ENCODE data around the gene DPM1.

Gene DPM1

GRCh38 chr20:50948132-50948785 is 10.1 kb downstream of the DPM1 start:
- no peak overlapping the region for H2BK5ac ChIP-seq (ENCODE audit: low read depth, low read length, poor library complexity, severe bottlenecking)
- no peak overlapping the region for H2AK5ac ChIP-seq (ENCODE audit: low read length, severe bottlenecking)
- H3K9ac ChIP-seq (ENCODE audit: low read length): no peak overlapping the region
- no peak overlapping the region for H3K23ac ChIP-seq (ENCODE audit: low read length in 2 of 2)
- H3K9me3 ChIP-seq (ENCODE audit: control insufficient read depth, low read length): no peaks in the 10 kb centered on the region
- H2AFZ ChIP-seq (ENCODE audit: low read depth, low read length): no peak overlapping the region
- no peak overlapping the region for H3K4me3 ChIP-seq (ENCODE audit: insufficient read depth in 1 of 2, low read depth in 1 of 2, low read length in 2 of 2)
- H3K36me3 ChIP-seq (ENCODE audit: control insufficient read depth in 1 of 2, insufficient read depth in 2 of 2, low read depth in 1 of 2, low read length in 2 of 2): peaks cover 33 to 91% of the 10 kb centered on the region in 2 experiments
- H4K91ac ChIP-seq (ENCODE audit: low read length): no peak overlapping the region
- H3K4me1 ChIP-seq (ENCODE audit: control insufficient read depth, insufficient read depth, low read depth, low read length): no peaks in the 10 kb centered on the region
- H3K14ac ChIP-seq (ENCODE audit: low read length in 2 of 2): no peak overlapping the region
- no peak overlapping the region for H3K27ac ChIP-seq (ENCODE audit: low read length, poor library complexity, severe bottlenecking)
- H2BK15ac ChIP-seq (ENCODE audit: low read depth, poor library complexity, severe bottlenecking): no peak overlapping the region
- H4K8ac ChIP-seq (ENCODE audit: low read length): no peak overlapping the region
- H2BK120ac ChIP-seq (ENCODE audit: low read depth, low read length): no peak overlapping the region
- H3K79me1 ChIP-seq (replicated peaks; ENCODE audit: low read length, poor library complexity, severe bottlenecking): peaks cover 25% of the 10 kb centered on the region
- no peak overlapping the region for H3K18ac ChIP-seq (ENCODE audit: low read depth in 1 of 2, low read length in 2 of 2)
- H3K4ac ChIP-seq (ENCODE audit: low read depth in 1 of 2, low read length in 2 of 2): no peak overlapping the region
- no peak overlapping the region for H3K4me2 ChIP-seq (ENCODE audit: low read length, poor library complexity, severe bottlenecking)
- no peaks in the 10 kb centered on the region for H3K27me3 ChIP-seq (ENCODE audit: control insufficient read depth in 1 of 2, insufficient read depth in 1 of 2, low read length in 2 of 2)
- WGBS: 92% methylated on average over 1 of the region's 4 CpGs
- DNase-seq: no peak
- no peak overlapping the region for H2BK12ac ChIP-seq (ENCODE audit: low read length in 2 of 2)

- H2BK5ac ChIP-seq (ENCODE audit: low read depth, low read length, poor library complexity, severe bottlenecking): no peak overlapping the region
- H3K4me3 ChIP-seq (ENCODE audit: insufficient read depth in 1 of 2, low read depth in 1 of 2, low read length in 2 of 2): no peak overlapping the region
- no peaks in the 10 kb centered on the region for H3K9me3 ChIP-seq (ENCODE audit: control insufficient read depth, low read length)
- H3K27me3 ChIP-seq (ENCODE audit: control insufficient read depth in 1 of 2, insufficient read depth in 1 of 2, low read length in 2 of 2): no peaks in the 10 kb centered on the region
- no peak overlapping the region for H3K14ac ChIP-seq (ENCODE audit: low read length in 2 of 2)
- H3K9ac ChIP-seq (ENCODE audit: low read length): no peak overlapping the region
- H3K27ac ChIP-seq (ENCODE audit: low read length, poor library complexity, severe bottlenecking): no peak overlapping the region
- H3K4me2 ChIP-seq (ENCODE audit: low read length, poor library complexity, severe bottlenecking): no peak overlapping the region
- no peak overlapping the region for H3K23ac ChIP-seq (ENCODE audit: low read length in 2 of 2)
- peaks cover 45 to 84% of the 10 kb centered on the region in 2 experiments for H3K36me3 ChIP-seq (ENCODE audit: control insufficient read depth in 1 of 2, insufficient read depth in 2 of 2, low read depth in 1 of 2, low read length in 2 of 2)
- no peak overlapping the region for H2BK15ac ChIP-seq (ENCODE audit: low read depth, poor library complexity, severe bottlenecking)
- H3K79me1 ChIP-seq (replicated peaks; ENCODE audit: low read length, poor library complexity, severe bottlenecking): peaks cover 17% of the 10 kb centered on the region
- no peak overlapping the region for H3K18ac ChIP-seq (ENCODE audit: low read depth in 1 of 2, low read length in 2 of 2)
- H2AFZ ChIP-seq (ENCODE audit: low read depth, low read length): no peak overlapping the region
- H3K4ac ChIP-seq (ENCODE audit: low read depth in 1 of 2, low read length in 2 of 2): no peak overlapping the region
- 99% methylated on average over 7 of the region's 7 CpGs for WGBS
- no peak overlapping the region for H2AK5ac ChIP-seq (ENCODE audit: low read length, severe bottlenecking)
- no peak overlapping the region for H4K91ac ChIP-seq (ENCODE audit: low read length)
- no peak overlapping the region for H2BK12ac ChIP-seq (ENCODE audit: low read length in 2 of 2)
- no peaks in the 10 kb centered on the region for H3K4me1 ChIP-seq (ENCODE audit: control insufficient read depth, insufficient read depth, low read depth, low read length)
- no peak overlapping the region for H4K8ac ChIP-seq (ENCODE audit: low read length)
- H2BK120ac ChIP-seq (ENCODE audit: low read depth, low read length): no peak overlapping the region
- DNase-seq: no peak
These were observed 15.3 kb downstream of the DPM1 start for GRCh38 chr20:50943069-50943468.

- no peak overlapping the region for H2BK15ac ChIP-seq (ENCODE audit: low read depth, poor library complexity, severe bottlenecking)
- no peaks in the 10 kb centered on the region for H3K9me3 ChIP-seq (ENCODE audit: control insufficient read depth, low read length)
- no peak overlapping the region for H2BK5ac ChIP-seq (ENCODE audit: low read depth, low read length, poor library complexity, severe bottlenecking)
- H3K79me1 ChIP-seq (replicated peaks; ENCODE audit: low read length, poor library complexity, severe bottlenecking): peaks cover 8% of the 10 kb centered on the region
- H3K4me3 ChIP-seq (ENCODE audit: insufficient read depth in 1 of 2, low read depth in 1 of 2, low read length in 2 of 2): no peak overlapping the region
- H2AFZ ChIP-seq (ENCODE audit: low read depth, low read length): no peak overlapping the region
- H2AK5ac ChIP-seq (ENCODE audit: low read length, severe bottlenecking): no peak overlapping the region
- H3K9ac ChIP-seq (ENCODE audit: low read length): peak overlapping the region; percentile 91
- no peak overlapping the region for H2BK120ac ChIP-seq (ENCODE audit: low read depth, low read length)
- H3K4me2 ChIP-seq (ENCODE audit: low read length, poor library complexity, severe bottlenecking): no peak overlapping the region
- H2BK12ac ChIP-seq (ENCODE audit: low read length in 2 of 2): no peak overlapping the region
- peaks cover 7% of the 10 kb centered on the region for H3K4me1 ChIP-seq (ENCODE audit: control insufficient read depth, insufficient read depth, low read depth, low read length)
- 100% methylated on average over 1 of the region's 1 CpG for WGBS
- no peak overlapping the region for H4K8ac ChIP-seq (ENCODE audit: low read length)
- H3K36me3 ChIP-seq (ENCODE audit: control insufficient read depth in 1 of 2, insufficient read depth in 2 of 2, low read depth in 1 of 2, low read length in 2 of 2): peaks cover 4 to 66% of the 10 kb centered on the region in 2 experiments
- H3K4ac ChIP-seq (ENCODE audit: low read depth in 1 of 2, low read length in 2 of 2): no peak overlapping the region
- no peak overlapping the region for H3K27ac ChIP-seq (ENCODE audit: low read length, poor library complexity, severe bottlenecking)
- H3K18ac ChIP-seq (ENCODE audit: low read depth in 1 of 2, low read length in 2 of 2): no peak overlapping the region
- no peak overlapping the region for H4K91ac ChIP-seq (ENCODE audit: low read length)
- H3K23ac ChIP-seq (ENCODE audit: low read length in 2 of 2): no peak overlapping the region
- H3K27me3 ChIP-seq (ENCODE audit: control insufficient read depth in 1 of 2, insufficient read depth in 1 of 2, low read length in 2 of 2): no peaks in the 10 kb centered on the region
- no peak overlapping the region for H3K14ac ChIP-seq (ENCODE audit: low read length in 2 of 2)
- DNase-seq: no peak
These were observed 24.7 kb downstream of the DPM1 start for GRCh38 chr20:50933589-50933988.

GRCh38 chr20:50932691-50933280 is 25.5 kb downstream of the DPM1 start:
- no peak overlapping the region for H3K18ac ChIP-seq (ENCODE audit: low read depth in 1 of 2, low read length in 2 of 2)

More at GRCh38 chr20:50932691-50933280, 25.5 kb downstream of the DPM1 start:
- no peak overlapping the region for H3K4me3 ChIP-seq (ENCODE audit: insufficient read depth in 1 of 2, low read depth in 1 of 2, low read length in 2 of 2)
- H3K4me1 ChIP-seq (ENCODE audit: control insufficient read depth, insufficient read depth, low read depth, low read length): peaks cover 9% of the 10 kb centered on the region
- H3K9ac ChIP-seq (ENCODE audit: low read length): peak overlapping the region; percentile 91
- H3K79me1 ChIP-seq (replicated peaks; ENCODE audit: low read length, poor library complexity, severe bottlenecking): peaks cover 8% of the 10 kb centered on the region
- H3K14ac ChIP-seq (ENCODE audit: low read length in 2 of 2): no peak overlapping the region
- no CpG with 5 or more reads among the region's 1 CpG for WGBS
- DNase-seq: no peak
- no peak overlapping the region for H3K23ac ChIP-seq (ENCODE audit: low read length in 2 of 2)
- H2BK5ac ChIP-seq (ENCODE audit: low read depth, low read length, poor library complexity, severe bottlenecking): no peak overlapping the region
- no peak overlapping the region for H2BK120ac ChIP-seq (ENCODE audit: low read depth, low read length)
- no peak overlapping the region for H3K4ac ChIP-seq (ENCODE audit: low read depth in 1 of 2, low read length in 2 of 2)
- H2AFZ ChIP-seq (ENCODE audit: low read depth, low read length): no peak overlapping the region
- H2AK5ac ChIP-seq (ENCODE audit: low read length, severe bottlenecking): no peak overlapping the region
- no peak overlapping the region for H4K91ac ChIP-seq (ENCODE audit: low read length)
- peaks cover 4 to 69% of the 10 kb centered on the region in 2 experiments for H3K36me3 ChIP-seq (ENCODE audit: control insufficient read depth in 1 of 2, insufficient read depth in 2 of 2, low read depth in 1 of 2, low read length in 2 of 2)
- H3K4me2 ChIP-seq (ENCODE audit: low read length, poor library complexity, severe bottlenecking): no peak overlapping the region
- no peak overlapping the region for H4K8ac ChIP-seq (ENCODE audit: low read length)
- H3K9me3 ChIP-seq (ENCODE audit: control insufficient read depth, low read length): no peaks in the 10 kb centered on the region
- no peak overlapping the region for H2BK12ac ChIP-seq (ENCODE audit: low read length in 2 of 2)
- no peak overlapping the region for H3K27ac ChIP-seq (ENCODE audit: low read length, poor library complexity, severe bottlenecking)
- H3K27me3 ChIP-seq (ENCODE audit: control insufficient read depth in 1 of 2, insufficient read depth in 1 of 2, low read length in 2 of 2): no peaks in the 10 kb centered on the region
- H2BK15ac ChIP-seq (ENCODE audit: low read depth, poor library complexity, severe bottlenecking): no peak overlapping the region
